Glomerular visceral epithelial cell (primary cell): ENCODE measurements around the gene NR2F6.
A peak's percentile ranks its signal among the peaks of the same experiment; 100 is the strongest.

Experiments
- DNase-seq: peaks from one replicate; pipeline ENCODE4 v3.0.0-alpha.2; 2016; ENCODE audit errors: extremely low spot score

NR2F6 gene

GRCh38 chr19:17237747-17238706 lies 7.7 kb downstream of the NR2F6 start:
- DNase-seq = no peak

- DNase-seq = no peak
Observed at GRCh38 chr19:17236811-17237543, 8.7 kb downstream of the NR2F6 start.

- peak; percentile 60 for DNase-seq
Observed at GRCh38 chr19:17235971-17236777, 9.5 kb downstream of the NR2F6 start.

GRCh38 chr19:17235300-17235970 lies 10.3 kb downstream of the NR2F6 start:
- peak; percentile 64 for DNase-seq

- DNase-seq = peak; percentile 46
Observed at GRCh38 chr19:17234911-17235299, 10.8 kb downstream of the NR2F6 start.

- DNase-seq = no peak
Observed at GRCh38 chr19:17232258-17232657, 13.5 kb downstream of the NR2F6 start.

- DNase-seq = no peak
Observed at GRCh38 chr19:17229890-17230289, 15.8 kb downstream of the NR2F6 start.

- DNase-seq = no peak
Observed at GRCh38 chr19:17227798-17228367, 17.8 kb downstream of the NR2F6 start.

GRCh38 chr19:17226002-17226933 lies 19.5 kb downstream of the NR2F6 start, which contains the start of gene OCEL1:
TSS of gene OCEL1 (plus strand) at chr19:17226226. CDS start at chr19:17226248, 22 bp downstream.
- peak; percentile 99 for DNase-seq

GRCh38 chr19:17225053-17225452 lies 20.7 kb downstream of the NR2F6 start:
- DNase-seq = no peak

- DNase-seq = peak; percentile 62
Observed at GRCh38 chr19:17220207-17220758, 25.4 kb downstream of the NR2F6 start.

- DNase-seq = no peak
Observed at GRCh38 chr19:17219286-17219685, 26.4 kb downstream of the NR2F6 start.

GRCh38 chr19:17216058-17216670 lies 29.6 kb downstream of the NR2F6 start:
- no peak for DNase-seq

GRCh38 chr19:17215127-17215971 lies 30.4 kb downstream of the NR2F6 start, which contains the start of gene USE1:
TSS of gene USE1 (plus strand) at chr19:17215357. CDS start at chr19:17215406, 49 bp downstream.
- DNase-seq = peak; percentile 94

GRCh38 chr19:17214508-17215126 lies 31.1 kb downstream of the NR2F6 start:
- DNase-seq = no peak

- DNase-seq = no peak
Observed at GRCh38 chr19:17213334-17213733, 32.4 kb downstream of the NR2F6 start.
